Hypothalamus (tissue), 51 donors: ENCODE measurements around the gene LGALS7B.

ENCODE experiments used
- DNase-seq, 51 donors: peaks; one replicate each; lab custom pipeline; 2025; lab: John Stamatoyannopoulos, UW

LGALS7B gene

DNA sequence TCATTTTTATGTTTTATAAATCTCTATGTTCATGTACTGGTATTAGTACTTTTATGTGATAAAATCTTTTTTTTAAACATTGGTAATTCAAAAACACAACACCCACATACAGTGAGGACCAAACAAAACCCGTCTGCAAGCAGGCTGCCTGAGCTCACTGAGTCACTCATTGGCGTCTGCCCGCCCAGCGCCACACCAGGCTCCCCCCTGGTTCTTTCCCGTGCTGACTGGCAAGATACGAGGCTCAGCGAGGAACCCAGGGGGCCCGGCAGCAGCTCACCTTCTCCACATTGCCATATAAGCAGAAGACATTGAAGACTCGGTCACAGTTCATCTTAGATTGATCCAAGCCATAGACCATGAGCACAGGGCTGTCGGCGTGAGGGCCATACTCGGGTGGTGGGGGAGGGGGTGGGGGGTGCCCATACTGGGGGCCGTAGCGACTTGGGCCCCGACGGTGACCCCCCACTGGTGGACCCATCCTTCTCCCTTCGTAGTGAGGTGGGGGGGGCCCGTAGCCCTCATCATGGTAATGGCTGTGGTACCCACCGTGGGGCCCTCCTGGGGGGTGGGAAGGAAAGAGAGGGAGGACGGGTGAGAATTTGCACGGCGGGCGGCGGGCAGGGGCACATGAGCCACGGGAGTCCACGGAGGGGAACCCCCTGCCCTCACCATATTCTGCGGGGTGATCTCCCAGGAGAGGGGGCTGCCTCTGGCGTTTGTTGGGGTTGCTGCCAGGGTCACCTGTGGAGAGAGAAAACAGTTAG lies 51.0 kb downstream of the LGALS7B start:
- no peak for DNase-seq

DNA sequence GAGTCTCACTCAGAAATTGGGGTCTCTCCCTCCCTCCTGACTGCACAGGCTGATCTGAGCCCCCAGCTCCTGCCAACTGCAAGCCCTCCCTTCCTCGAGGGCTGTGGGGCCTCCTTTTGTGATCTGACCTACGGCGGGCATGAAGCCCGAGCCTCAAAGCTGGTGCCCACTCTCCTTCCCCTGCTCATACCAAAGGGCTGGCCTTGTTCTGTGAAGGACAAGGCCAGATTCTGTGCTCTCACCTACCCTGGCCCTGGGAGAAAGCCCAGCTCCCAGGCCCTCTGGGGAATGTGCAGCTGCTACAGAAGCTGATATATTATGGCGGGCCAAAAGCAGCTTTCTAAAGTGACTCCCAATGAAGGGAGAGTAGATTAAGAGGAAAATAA lies 51.6 kb downstream of the LGALS7B start:
- DNase-seq, result no peak
